Neural cell (in vitro differentiated cells): ENCODE measurements around the gene CEMIP.

Experiments
- CTCF ChIP-seq: fragments of 450-650 bp; IDR thresholded peaks from 2 replicates; pipeline ENCODE4 v1.5.1; 2014; ENCODE audit warnings: antibody characterized with exemption, mild to moderate bottlenecking, moderate library complexity; ENCODE audit not compliant: poor library complexity, severe bottlenecking
- EP300 ChIP-seq: fragments of 450-650 bp; conservative IDR thresholded peaks from 2 replicates; pipeline ENCODE4 v1.6.1; 2014; ENCODE audit warnings: antibody characterized with exemption, mild to moderate bottlenecking, moderate library complexity; ENCODE audit not compliant: poor library complexity, severe bottlenecking
- EZH2 ChIP-seq: fragments of 200-600, 300-800 bp; shearing (Covaris generic), sonication (generic); IDR thresholded peaks from 2 replicates; pipeline ENCODE4 v1.6.1; 2014; ENCODE audit warnings: antibody characterized with exemption, low read length, borderline replicate concordance, mild to moderate bottlenecking; ENCODE audit not compliant: insufficient read depth, poor library complexity, severe bottlenecking
- MXI1 ChIP-seq: fragments of 450-650 bp; conservative IDR thresholded peaks from 2 replicates; pipeline ENCODE4 v1.6.1; 2014; ENCODE audit warnings: antibody characterized with exemption, mild to moderate bottlenecking; ENCODE audit not compliant: poor library complexity, severe bottlenecking
- POLR2AphosphoS5 ChIP-seq: IDR thresholded peaks from 2 replicates; pipeline ENCODE4 v1.6.1; 2012
- REST ChIP-seq: IDR thresholded peaks from 2 replicates; pipeline ENCODE4 v1.6.1; 2012; ENCODE audit warnings: borderline replicate concordance
- TAF1 ChIP-seq: IDR thresholded peaks from 2 replicates; pipeline ENCODE4 v1.6.1; 2012; ENCODE audit warnings: low read depth

- TF ChIP-seq CTCF = no peak
- TF ChIP-seq EP300 = no peak
- TF ChIP-seq REST = no peak
- no peak for TF ChIP-seq MXI1
- no peak for TF ChIP-seq POLR2AphosphoS5
- no peak for TF ChIP-seq TAF1
- TF ChIP-seq EZH2 = no peak
Measured at GRCh38 chr15:80832686-80833085, 53.5 kb downstream of the CEMIP start.
